ENCODE measurements around the gene COLQ. TPM values are rescaled to one million over a fixed set of nuclear protein-coding genes. Genes with fewer than 3 reads are reported as not detected.

The COLQ gene
- total RNA-seq, 1 donor from 2014 or later = 1.5 TPM

DNA sequence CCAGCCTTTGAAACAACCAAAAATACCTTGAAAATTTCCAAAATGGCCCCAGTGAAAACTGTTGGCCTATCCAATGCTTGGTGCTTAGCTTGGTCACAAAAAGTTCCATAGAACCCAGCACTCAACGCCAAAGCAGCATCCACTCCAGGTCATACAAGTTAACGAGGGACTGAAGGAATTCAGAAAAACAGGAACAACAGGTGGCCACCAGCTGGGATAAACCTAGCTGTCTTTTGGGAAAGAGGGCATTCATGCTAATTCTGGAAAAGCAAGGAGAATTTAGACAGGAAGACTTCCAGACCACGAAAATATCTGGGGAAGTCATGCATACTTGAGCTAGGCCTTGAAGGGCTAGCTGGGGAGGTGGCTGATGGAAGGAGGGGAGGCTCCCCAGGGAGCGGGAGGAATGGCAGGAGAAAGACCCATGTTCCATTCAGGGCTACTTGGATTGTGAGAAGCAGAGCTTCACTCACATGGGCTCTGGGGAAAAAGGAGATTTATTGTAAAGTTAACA, 28.6 kb downstream of the COLQ start:
- H2AFZ ChIP-seq (replicated peaks) = no peak overlapping the region
- Mint-ChIP-seq H3K4me1 (peaks cover 27% of the 10 kb centered on the region), H3K4me3 (no peak overlapping the region), H3K36me3 (no peaks in the 10 kb centered on the region), H3K9me3 (no peaks in the 10 kb centered on the region), H3K27ac (no peak overlapping the region), H3K27me3 (ENCODE audit: insufficient read depth, low read depth) (no peaks in the 10 kb centered on the region)
- H3K4me1 ChIP-seq = peaks cover 9% of the 10 kb centered on the region
- H3K36me3 ChIP-seq = no peaks in the 10 kb centered on the region
- H4K20me1 ChIP-seq (ENCODE audit: low read depth) = no peaks in the 10 kb centered on the region
- no peak overlapping the region for H3K9ac ChIP-seq
- no peaks in the 10 kb centered on the region for H3F3A ChIP-seq (ENCODE audit: low read depth)
- no peaks in the 10 kb centered on the region for H3K9me3 ChIP-seq (ENCODE audit: low read depth)
- no peak overlapping the region for H3K4me2 ChIP-seq
- H3K27me3 ChIP-seq = no peaks in the 10 kb centered on the region
- no peak for DNase-seq (ENCODE audit: low spot score)
- H3K79me2 ChIP-seq (ENCODE audit: low read depth) = no peaks in the 10 kb centered on the region
- no peak for TF ChIP-seq EZH2 (IDR thresholded peaks at IDR 0.05)
- TF ChIP-seq, protein P1, sequence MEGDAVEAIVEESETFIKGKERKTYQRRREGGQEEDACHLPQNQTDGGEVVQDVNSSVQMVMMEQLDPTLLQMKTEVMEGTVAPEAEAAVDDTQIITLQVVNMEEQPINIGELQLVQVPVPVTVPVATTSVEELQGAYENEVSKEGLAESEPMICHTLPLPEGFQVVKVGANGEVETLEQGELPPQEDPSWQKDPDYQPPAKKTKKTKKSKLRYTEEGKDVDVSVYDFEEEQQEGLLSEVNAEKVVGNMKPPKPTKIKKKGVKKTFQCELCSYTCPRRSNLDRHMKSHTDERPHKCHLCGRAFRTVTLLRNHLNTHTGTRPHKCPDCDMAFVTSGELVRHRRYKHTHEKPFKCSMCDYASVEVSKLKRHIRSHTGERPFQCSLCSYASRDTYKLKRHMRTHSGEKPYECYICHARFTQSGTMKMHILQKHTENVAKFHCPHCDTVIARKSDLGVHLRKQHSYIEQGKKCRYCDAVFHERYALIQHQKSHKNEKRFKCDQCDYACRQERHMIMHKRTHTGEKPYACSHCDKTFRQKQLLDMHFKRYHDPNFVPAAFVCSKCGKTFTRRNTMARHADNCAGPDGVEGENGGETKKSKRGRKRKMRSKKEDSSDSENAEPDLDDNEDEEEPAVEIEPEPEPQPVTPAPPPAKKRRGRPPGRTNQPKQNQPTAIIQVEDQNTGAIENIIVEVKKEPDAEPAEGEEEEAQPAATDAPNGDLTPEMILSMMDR (IDR thresholded peaks at IDR 0.05) = no peak
- TF ChIP-seq EZH2phosphoT487 (IDR thresholded peaks at IDR 0.05) = no peak
- H3K27ac ChIP-seq = no peak overlapping the region
- no peak overlapping the region for H3K4me3 ChIP-seq

DNA sequence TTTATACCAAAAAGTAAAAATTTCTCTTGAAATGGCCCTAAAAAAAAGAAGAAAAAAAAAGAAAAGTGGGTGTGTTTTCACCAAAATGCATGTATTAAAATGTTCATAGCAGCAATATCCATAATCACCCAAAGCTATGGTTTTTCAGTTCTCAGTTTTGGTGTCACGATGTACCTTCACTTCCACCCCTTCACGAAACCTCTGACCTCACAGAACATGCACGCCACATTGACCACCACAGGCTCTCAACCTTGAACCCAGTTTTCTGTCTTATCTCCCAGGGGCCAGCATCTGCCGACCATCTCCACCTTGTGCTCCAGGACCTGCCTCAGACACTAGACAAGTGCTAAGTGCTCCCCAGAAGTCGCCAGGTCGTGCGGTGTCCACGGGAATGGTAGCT, 30.4 kb downstream of the COLQ start:
- Histone ChIP-seq H3K27me3 (no peaks in the 10 kb centered on the region), H3K9ac (no peak overlapping the region), H3K4me1 (peaks cover 7% of the 10 kb centered on the region), H3F3A (ENCODE audit: low read depth) (no peaks in the 10 kb centered on the region), H4K20me1 (ENCODE audit: low read depth) (no peaks in the 10 kb centered on the region), H3K4me3 (no peak overlapping the region), H2AFZ (replicated peaks) (no peak overlapping the region), H3K27ac (no peak overlapping the region), H3K79me2 (ENCODE audit: low read depth) (no peaks in the 10 kb centered on the region), H3K4me2 (no peak overlapping the region), H3K9me3 (ENCODE audit: low read depth) (no peaks in the 10 kb centered on the region), H3K36me3 (no peaks in the 10 kb centered on the region)
- Mint-ChIP-seq H3K36me3 (no peaks in the 10 kb centered on the region), H3K27me3 (ENCODE audit: insufficient read depth, low read depth) (no peaks in the 10 kb centered on the region), H3K4me3 (no peak overlapping the region), H3K4me1 (peaks cover 19% of the 10 kb centered on the region), H3K9me3 (no peaks in the 10 kb centered on the region), H3K27ac (peak overlapping the region; percentile 21)
- TF ChIP-seq EZH2 (IDR thresholded peaks at IDR 0.05) (no peak), EZH2phosphoT487 (IDR thresholded peaks at IDR 0.05) (no peak)
- TF ChIP-seq, protein P1 (IDR thresholded peaks at IDR 0.05) = no peak
- DNase-seq (ENCODE audit: low spot score) = no peak

DNA sequence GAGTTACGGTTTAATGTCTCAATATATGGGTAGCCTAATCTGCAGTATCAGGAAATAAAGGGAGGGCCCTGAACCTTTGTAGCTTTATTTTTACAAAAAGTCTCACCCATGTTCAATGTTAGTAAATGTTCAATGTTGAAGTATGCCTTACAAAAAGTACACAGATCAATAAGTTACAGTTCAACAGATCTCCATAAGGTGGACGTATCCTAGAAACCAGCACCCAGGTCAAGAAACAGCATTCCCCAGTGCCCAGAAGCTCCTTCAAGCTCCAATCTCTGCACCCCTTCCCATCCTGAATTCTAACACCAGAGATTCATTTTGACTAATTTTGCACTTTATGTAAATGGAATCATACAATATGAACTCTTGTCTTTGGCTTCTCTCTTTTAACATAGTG, 31.3 kb downstream of the COLQ start:
- H3K9me3 ChIP-seq (ENCODE audit: low read depth) = no peaks in the 10 kb centered on the region
- H3K4me1 ChIP-seq = no peaks in the 10 kb centered on the region
- no peaks in the 10 kb centered on the region for H4K20me1 ChIP-seq (ENCODE audit: low read depth)
- H3K27me3 Mint-ChIP-seq (ENCODE audit: insufficient read depth, low read depth) = no peaks in the 10 kb centered on the region
- H3F3A ChIP-seq (ENCODE audit: low read depth) = no peaks in the 10 kb centered on the region
- no peaks in the 10 kb centered on the region for H3K79me2 ChIP-seq (ENCODE audit: low read depth)
- H3K4me3 Mint-ChIP-seq = no peak overlapping the region
- H3K27me3 ChIP-seq = no peaks in the 10 kb centered on the region
- DNase-seq (ENCODE audit: low spot score) = no peak
- H3K36me3 Mint-ChIP-seq = peaks cover 2% of the 10 kb centered on the region
- no peak overlapping the region for H3K4me3 ChIP-seq
- no peaks in the 10 kb centered on the region for H3K9me3 Mint-ChIP-seq
- H3K27ac ChIP-seq = no peak overlapping the region
- H3K4me2 ChIP-seq = no peak overlapping the region
- no peaks in the 10 kb centered on the region for H3K36me3 ChIP-seq
- no peak for TF ChIP-seq EZH2 (IDR thresholded peaks at IDR 0.05)
- no peak for TF ChIP-seq EZH2phosphoT487 (IDR thresholded peaks at IDR 0.05)
- TF ChIP-seq, protein P1 (IDR thresholded peaks at IDR 0.05) = no peak
- no peak overlapping the region for H2AFZ ChIP-seq (replicated peaks)
- peaks cover 9% of the 10 kb centered on the region for H3K4me1 Mint-ChIP-seq
- H3K9ac ChIP-seq = no peak overlapping the region
- H3K27ac Mint-ChIP-seq = no peak overlapping the region

All from neural progenitor cell (in vitro differentiated cells).